HG02588 (cell line): ENCODE measurements around the gene CPSF3.

Source experiments
- ATAC-seq: cut with Tn5 transposase; IDR thresholded peaks from one replicate; pipeline ENCODE4 v1.9.1; 2021; ENCODE audit warnings: mild to moderate bottlenecking, moderate library complexity; ENCODE audit not compliant: unreplicated experiment

CPSF3 gene

GRCh38 chr2:9416962-9417316, 6.5 kb upstream of the CPSF3 start:
- no peak for ATAC-seq

GRCh38 chr2:9417725-9418124, 5.7 kb upstream of the CPSF3 start:
- no peak for ATAC-seq

- ATAC-seq, result no peak
Observed at GRCh38 chr2:9418746-9419145, 4.7 kb upstream of the CPSF3 start.

- no peak for ATAC-seq
Observed at GRCh38 chr2:9419541-9419940, 3.9 kb upstream of the CPSF3 start.

- ATAC-seq, result no peak
Observed at GRCh38 chr2:9420495-9420894, 3.0 kb upstream of the CPSF3 start.

- peak; percentile 29 for ATAC-seq
Observed at GRCh38 chr2:9422321-9423099, 944 bp upstream of the CPSF3 start.

- ATAC-seq, result peak; percentile 10
Observed at GRCh38 chr2:9423922-9424272, 443 bp downstream of the CPSF3 start.

GRCh38 chr2:9424447-9425164, 1.2 kb downstream of the CPSF3 start:
- ATAC-seq, result no peak

GRCh38 chr2:9428965-9429577, 5.6 kb downstream of the CPSF3 start:
- no peak for ATAC-seq

GRCh38 chr2:9430316-9431293, 7.2 kb downstream of the CPSF3 start:
- ATAC-seq, result no peak

- no peak for ATAC-seq
Observed at GRCh38 chr2:9434489-9434888, 11.0 kb downstream of the CPSF3 start.

GRCh38 chr2:9439536-9439935, 16.1 kb downstream of the CPSF3 start:
- no peak for ATAC-seq

GRCh38 chr2:9440058-9440727, 16.7 kb downstream of the CPSF3 start:
- ATAC-seq, result no peak

GRCh38 chr2:9441556-9441955, 18.1 kb downstream of the CPSF3 start:
- no peak for ATAC-seq

GRCh38 chr2:9443526-9443925, 20.1 kb downstream of the CPSF3 start:
- ATAC-seq, result no peak

GRCh38 chr2:9445089-9445488, 21.6 kb downstream of the CPSF3 start:
- ATAC-seq, result no peak

- no peak for ATAC-seq
Observed at GRCh38 chr2:9451231-9451630, 27.8 kb downstream of the CPSF3 start.

- no peak for ATAC-seq
Observed at GRCh38 chr2:9460441-9461017, 37.1 kb downstream of the CPSF3 start.

- ATAC-seq, result no peak
Observed at GRCh38 chr2:9461079-9461478, 37.6 kb downstream of the CPSF3 start.

GRCh38 chr2:9462313-9462712, 38.9 kb downstream of the CPSF3 start:
- ATAC-seq, result no peak
